ENCODE data around the gene LSM2. TPM values are rescaled to one million over a fixed set of nuclear protein-coding genes. Genes with fewer than 3 reads are reported as not detected.

The LSM2 gene
- 36.0 and 38.2 TPM in 2 replicates for total RNA-seq

DNA sequence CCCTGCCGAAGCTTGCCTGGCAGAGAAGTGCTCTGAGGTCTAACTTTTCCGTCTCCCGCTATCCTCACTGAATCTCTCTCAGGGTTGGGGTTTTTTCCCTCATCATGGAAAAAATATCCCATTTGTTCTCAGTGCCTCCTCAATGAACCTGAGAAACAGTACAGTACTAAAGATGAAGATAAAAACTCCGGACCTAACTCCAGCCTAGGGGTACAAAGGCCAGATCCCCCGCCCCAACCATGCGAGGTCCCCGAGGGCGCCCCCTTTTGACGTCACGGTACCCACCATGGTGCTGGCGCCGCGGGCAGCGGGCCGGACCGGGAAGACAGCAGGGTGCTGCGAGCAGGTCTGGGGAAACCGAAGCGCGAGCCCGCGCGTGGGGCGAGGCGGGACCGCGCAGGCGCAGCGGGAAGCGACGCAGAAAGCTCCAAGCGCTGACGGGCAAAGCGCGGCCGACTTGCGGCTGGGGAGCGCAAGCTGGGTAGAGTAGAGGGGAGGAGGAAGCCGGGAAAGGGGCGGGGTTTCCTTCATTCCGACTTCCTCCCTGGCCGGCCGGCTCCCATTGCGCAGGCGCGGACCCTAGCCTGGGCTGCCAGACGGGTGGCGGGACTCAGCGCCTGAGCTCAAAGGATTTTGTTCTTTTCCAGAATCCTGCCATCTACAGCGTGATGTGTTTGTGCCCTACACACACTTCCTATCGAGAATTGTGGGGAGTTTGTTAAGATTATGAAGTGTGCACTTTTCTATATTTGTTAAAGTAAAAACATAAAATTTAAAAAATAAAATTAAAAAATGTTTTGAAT lies at the start of gene LSM2:
TSS of gene LSM2 (minus strand) at position 497 of the 803 bp plus-strand sequence. CDS start at position 288, 209 bp downstream.

GRCh38 chr6:31827286-31828079 lies 20.7 kb upstream of the LSM2 start, which contains the start of gene HSPA1B:
Gene HSPA1B (plus strand): TSS chr6:31827738. CDS start chr6:31827951, 213 bp downstream.

DNA sequence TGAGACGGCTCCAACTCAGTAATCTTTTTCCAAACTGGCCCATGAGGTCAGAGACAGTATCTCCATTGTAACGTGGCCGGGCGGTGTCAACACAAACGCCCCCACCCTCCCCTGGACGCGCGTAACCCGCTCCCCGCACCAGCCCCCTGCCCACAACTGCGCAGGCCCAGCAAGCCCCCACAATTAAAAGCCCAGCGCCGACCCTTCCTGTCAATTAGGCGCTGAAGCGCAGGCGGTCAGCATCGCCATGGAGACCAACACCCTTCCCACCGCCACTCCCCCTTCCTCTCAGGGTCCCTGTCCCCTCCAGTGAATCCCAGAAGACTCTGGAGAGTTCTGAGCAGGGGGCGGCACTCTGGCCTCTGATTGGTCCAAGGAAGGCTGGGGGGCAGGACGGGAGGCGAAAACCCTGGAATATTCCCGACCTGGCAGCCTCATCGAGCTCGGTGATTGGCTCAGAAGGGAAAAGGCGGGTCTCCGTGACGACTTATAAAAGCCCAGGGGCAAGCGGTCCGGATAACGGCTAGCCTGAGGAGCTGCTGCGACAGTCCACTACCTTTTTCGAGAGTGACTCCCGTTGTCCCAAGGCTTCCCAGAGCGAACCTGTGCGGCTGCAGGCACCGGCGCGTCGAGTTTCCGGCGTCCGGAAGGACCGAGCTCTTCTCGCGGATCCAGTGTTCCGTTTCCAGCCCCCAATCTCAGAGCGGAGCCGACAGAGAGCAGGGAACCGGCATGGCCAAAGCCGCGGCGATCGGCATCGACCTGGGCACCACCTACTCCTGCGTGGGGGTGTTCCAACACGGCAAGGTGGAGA lies 8.5 kb upstream of the LSM2 start, which contains the start of the genes HSPA1A and HSPA1L:
TSS of gene HSPA1A (plus strand) at position 519 of the 814 bp plus-strand sequence. CDS start at position 733, 214 bp downstream.
TSS of gene HSPA1L (minus strand) at position 259 of the 814 bp plus-strand sequence. CDS start 3,311 bp downstream, outside the sequence.

GRCh38 chr6:31795616-31796298 lies 11.0 kb downstream of the LSM2 start, which contains the start of gene VARS1:
Gene VARS1 (minus strand): TSS chr6:31795752. CDS start chr6:31795217, 535 bp downstream.

DNA sequence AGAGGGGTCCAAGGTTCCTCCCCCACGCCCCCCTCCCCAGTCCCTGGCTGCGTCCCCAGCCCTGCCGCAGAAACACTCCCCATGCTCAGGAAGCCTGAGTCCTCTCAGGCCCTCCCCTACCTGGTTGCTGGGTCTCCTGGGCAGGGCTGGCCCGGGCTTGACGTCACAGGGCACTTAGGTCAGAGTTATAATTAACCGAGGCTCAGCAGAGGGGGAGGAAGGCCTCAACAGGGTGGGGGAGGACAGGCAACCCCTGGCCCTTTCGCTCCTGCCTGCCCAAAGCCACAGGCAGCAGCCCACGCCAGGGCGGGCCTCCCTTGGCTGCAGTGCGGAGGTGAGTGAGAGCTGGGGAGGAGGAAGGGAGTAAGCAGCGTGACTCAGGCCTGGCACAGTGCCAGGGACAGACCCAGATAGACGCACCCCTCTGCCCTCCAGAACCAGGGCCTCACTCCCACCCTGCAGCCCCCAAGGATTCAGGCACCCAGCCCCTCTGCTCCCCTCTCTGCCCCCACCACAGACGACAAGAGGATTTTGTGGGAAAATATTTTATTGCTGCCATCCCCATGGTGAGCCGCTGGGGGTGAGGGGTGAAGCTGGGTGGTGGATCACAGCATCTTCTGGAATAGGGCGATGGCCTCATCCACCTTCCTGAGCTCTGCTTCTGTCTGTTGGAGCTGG lies 29.6 kb downstream of the LSM2 start, which contains the start of gene VWA7:
TSS of gene VWA7 (minus strand) at position 340 of the 678 bp plus-strand sequence. CDS start 549 bp downstream, outside the sequence.

DNA sequence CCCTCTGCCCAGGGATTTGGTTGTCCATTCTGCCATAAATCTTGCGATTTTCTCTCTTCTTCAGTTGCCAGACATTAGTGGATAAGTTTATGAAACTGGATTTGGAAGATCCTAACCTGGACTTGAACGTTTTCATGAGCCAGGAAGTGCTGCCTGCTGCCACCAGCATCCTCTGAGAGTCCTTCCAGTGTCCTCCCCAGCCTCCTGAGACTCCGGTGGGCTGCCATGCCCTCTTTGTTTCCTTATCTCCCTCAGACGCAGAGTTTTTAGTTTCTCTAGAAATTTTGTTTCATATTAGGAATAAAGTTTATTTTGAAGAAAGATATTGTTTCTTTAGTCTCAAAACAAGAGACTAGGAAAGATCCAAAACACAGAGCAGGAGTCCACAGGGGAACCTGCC lies 44.4 kb downstream of the LSM2 start, which contains the start of gene SAPCD1:
TSS of gene SAPCD1 (plus strand) at position 301 of the 400 bp plus-strand sequence. CDS start 399 bp downstream, outside the sequence.

Other genes with a start within 250 kb of the LSM2 start
- gene LTA, start 234.7 kb downstream of the LSM2 start, total RNA-seq = not detected in 2 replicates
- gene TNF, start 231.4 kb downstream of the LSM2 start, total RNA-seq = not detected in 2 replicates
- not detected in 2 replicates for gene LTB, start 224.5 kb downstream of the LSM2 start, total RNA-seq
- not detected in 2 replicates for gene LST1, start 220.7 kb downstream of the LSM2 start, total RNA-seq
- gene NCR3, start 214.0 kb downstream of the LSM2 start, total RNA-seq = not detected in 2 replicates
- not detected in 2 replicates for gene AIF1, start 191.7 kb downstream of the LSM2 start, total RNA-seq
- 66.0 and 73.3 TPM in 2 replicates for gene PRRC2A, start 186.3 kb downstream of the LSM2 start, total RNA-seq
- 169 and 177 TPM in 2 replicates for gene BAG6, start 154.3 kb downstream of the LSM2 start, total RNA-seq
- gene APOM, start 151.1 kb downstream of the LSM2 start, total RNA-seq = 2.0 and 2.3 TPM in 2 replicates
- 18.5 and 21.9 TPM in 2 replicates for gene C6orf47, start 146.2 kb downstream of the LSM2 start, total RNA-seq
- gene GPANK1, start 142.0 kb downstream of the LSM2 start, total RNA-seq = 21.4 and 23.7 TPM in 2 replicates
- gene CSNK2B, start 140.9 kb downstream of the LSM2 start, total RNA-seq = 208 and 235 TPM in 2 replicates
- gene LY6G5B, start 137.0 kb downstream of the LSM2 start, total RNA-seq = 0.44 and 0.50 TPM in 2 replicates
- 0.34 TPM in 1 of 2 replicates, not detected in the other for gene LY6G5C, start 125.9 kb downstream of the LSM2 start, total RNA-seq
- 19.1 and 24.3 TPM in 2 replicates for gene ABHD16A, start 103.6 kb downstream of the LSM2 start, total RNA-seq
- gene LY6G6F, start 100.1 kb downstream of the LSM2 start, total RNA-seq = not detected in 2 replicates
- not detected in 2 replicates for gene LY6G6D, start 91.6 kb downstream of the LSM2 start, total RNA-seq
- gene LY6G6C, start 85.2 kb downstream of the LSM2 start, total RNA-seq = not detected in 2 replicates
- gene MPIG6B, start 83.6 kb downstream of the LSM2 start, total RNA-seq = 0.06 TPM in 1 of 2 replicates, not detected in the other
- gene DDAH2, start 77.7 kb downstream of the LSM2 start, total RNA-seq = 48.5 and 60.7 TPM in 2 replicates
- 293 and 305 TPM in 2 replicates for gene CLIC1, start 70.4 kb downstream of the LSM2 start, total RNA-seq
- gene MSH5, start 67.0 kb downstream of the LSM2 start, total RNA-seq = 1.6 and 4.2 TPM in 2 replicates
- gene SAPCD1, start 44.3 kb downstream of the LSM2 start, total RNA-seq = 0.44 and 0.50 TPM in 2 replicates
- 0.10 and 0.12 TPM in 2 replicates for gene VWA7, start 29.6 kb downstream of the LSM2 start, total RNA-seq
- 54.7 and 63.3 TPM in 2 replicates for gene VARS1, start 11.2 kb downstream of the LSM2 start, total RNA-seq
- gene HSPA1L, start 8.3 kb upstream of the LSM2 start, total RNA-seq = 0.62 and 1.7 TPM in 2 replicates
- 93.9 and 97.6 TPM in 2 replicates for gene HSPA1A, start 8.6 kb upstream of the LSM2 start, total RNA-seq
- gene HSPA1B, start 20.8 kb upstream of the LSM2 start, total RNA-seq = 101 and 110 TPM in 2 replicates
- gene NEU1, start 55.9 kb upstream of the LSM2 start, total RNA-seq = 36.7 and 43.2 TPM in 2 replicates
- not detected in 2 replicates for gene SLC44A4, start 72.0 kb upstream of the LSM2 start, total RNA-seq
- gene EHMT2, start 90.7 kb upstream of the LSM2 start, total RNA-seq = 29.5 and 47.8 TPM in 2 replicates
- gene ZBTB12, start 95.1 kb upstream of the LSM2 start, total RNA-seq = 2.1 and 2.5 TPM in 2 replicates
- 10.4 and 16.9 TPM in 2 replicates for gene C2, start 120.8 kb upstream of the LSM2 start, total RNA-seq
- gene CFB, start 139.1 kb upstream of the LSM2 start, total RNA-seq = 47.7 and 56.5 TPM in 2 replicates
- 55.8 and 57.5 TPM in 2 replicates for gene NELFE, start 152.0 kb upstream of the LSM2 start, total RNA-seq
- gene SKIC2, start 152.2 kb upstream of the LSM2 start, total RNA-seq = 24.6 and 28.9 TPM in 2 replicates
- 11.5 and 15.8 TPM in 2 replicates for gene DXO, start 165.2 kb upstream of the LSM2 start, total RNA-seq
- 39.7 and 65.0 TPM in 2 replicates for gene C4A, start 175.1 kb upstream of the LSM2 start, total RNA-seq
- gene C4B, start 207.8 kb upstream of the LSM2 start, total RNA-seq = 25.2 and 46.6 TPM in 2 replicates
- gene CYP21A2, start 231.4 kb upstream of the LSM2 start, total RNA-seq = 0.15 TPM in 1 of 2 replicates, not detected in the other